GM12878 (cell line): ENCODE data around the gene SLC35F6. TPM values are rescaled to one million over a fixed set of nuclear protein-coding genes. Genes with fewer than 3 reads are reported as not detected.

Source experiments
- ATF2 ChIP-seq: IDR thresholded peaks from 2 replicates; pipeline ENCODE4 v1.6.1; 2012; ENCODE audit warnings: low read length, inconsistent platforms
- ATF3 ChIP-seq: IDR thresholded peaks from 2 replicates; pipeline ENCODE4 v1.6.1; 2011; ENCODE audit warnings: low read depth, mild to moderate bottlenecking, low read length, moderate library complexity, borderline replicate concordance; ENCODE audit errors: extremely low read depth
- ATF7 ChIP-seq: fragments of 450-650 bp; IDR thresholded peaks from 2 replicates; pipeline ENCODE4 v1.6.1; 2016; ENCODE audit warnings: low read depth, mild to moderate bottlenecking
- BRCA1 ChIP-seq: IDR thresholded peaks from 2 replicates; pipeline ENCODE4 v1.6.1; 2011; ENCODE audit warnings: low read depth, low read length, improper control_type of control experiment
- CBX3 ChIP-seq: fragments of 200-600 bp; sonication (generic); IDR thresholded peaks from 2 replicates; pipeline ENCODE4 v1.6.1; 2016; ENCODE audit warnings: low read depth, borderline replicate concordance
- CREM ChIP-seq: IDR thresholded peaks from 2 replicates; pipeline ENCODE4 v1.6.1; 2014; ENCODE audit warnings: antibody characterized with exemption, low read depth
- ESRRA ChIP-seq: IDR thresholded peaks from 2 replicates; pipeline ENCODE4 v1.6.1; 2012; ENCODE audit warnings: mild to moderate bottlenecking, low read length, improper control_type of control experiment
- FOS ChIP-seq: IDR thresholded peaks from 3 replicates; pipeline ENCODE4 v1.6.1; 2011; ENCODE audit warnings: borderline replicate concordance; ENCODE audit not compliant: insufficient read length; ENCODE audit errors: extremely low read depth
- GATAD2B ChIP-seq: fragments of 450-650 bp; conservative IDR thresholded peaks from 2 replicates; pipeline ENCODE4 v1.6.1; 2017; ENCODE audit warnings: low read depth, mild to moderate bottlenecking, moderate library complexity
- MAX ChIP-seq: IDR thresholded peaks from 2 replicates; pipeline ENCODE4 v1.6.1; 2012; ENCODE audit warnings: low read depth, low read length, improper control_type of control experiment
- MLLT1 ChIP-seq: fragments of 450-650 bp; IDR thresholded peaks from 2 replicates; pipeline ENCODE4 v1.6.1; 2016; ENCODE audit warnings: mild to moderate bottlenecking
- MXI1 ChIP-seq: fragments of 150-350 bp; IDR thresholded peaks from 2 replicates; pipeline ENCODE4 v1.6.1; 2011; ENCODE audit warnings: low read depth, mild to moderate bottlenecking, inconsistent platforms, low read length, improper control_type of control experiment
- NBN ChIP-seq: fragments of 450-650 bp; IDR thresholded peaks from 2 replicates; pipeline ENCODE4 v1.6.1; 2016
- RBBP5 ChIP-seq: fragments of 200-600 bp; sonication (generic); conservative IDR thresholded peaks from 2 replicates; pipeline ENCODE4 v1.6.1; 2016
- SPI1 ChIP-seq: IDR thresholded peaks from 2 replicates; pipeline ENCODE4 v1.6.1; 2011; ENCODE audit warnings: low read depth, mild to moderate bottlenecking, low read length, moderate library complexity, borderline replicate concordance; ENCODE audit not compliant: insufficient read depth
- SREBF1 ChIP-seq: IDR thresholded peaks from 2 replicates; pipeline ENCODE4 v1.6.1; 2012; ENCODE audit warnings: mild to moderate bottlenecking, low read length
- SRF ChIP-seq, 2 experiments: IDR thresholded peaks; 2 replicates each; pipeline ENCODE4 v1.6.1; 2011; ENCODE audit warnings: low read depth in 2 of 2, low read length in 2 of 2, mild to moderate bottlenecking in 1 of 2, moderate library complexity in 1 of 2
- YBX1 ChIP-seq: fragments of 450-650 bp; IDR thresholded peaks from 2 replicates; pipeline ENCODE4 v1.6.1; 2016; ENCODE audit warnings: antibody characterized with exemption
- ZBTB4 ChIP-seq: fragments of 450-650 bp; formaldehyde crosslinking; IDR thresholded peaks from 2 replicates; pipeline ENCODE4 v1.4.0; 2022; ENCODE audit warnings: mild to moderate bottlenecking, moderate library complexity
- ZNF207 ChIP-seq: fragments of 450-650 bp; IDR thresholded peaks from 2 replicates; pipeline ENCODE4 v1.6.1; 2014; ENCODE audit warnings: antibody characterized with exemption, mild to moderate bottlenecking, borderline replicate concordance
- polyA plus RNA-seq, 11 experiments: library from polyadenylated mRNA; depleted of rRNA in 4 of 11; unstranded in 6 of 11; stranded (reverse) in 5 of 11; fragments of >200 nt; fragmentation: Nextera tagmentation in 4 of 11; fragmentation: Illumina TruSeq in 1 of 11; extraction: Ambion mirVana in 4 of 11; extraction: Trizol in 1 of 11; gene quantifications; 1 replicate in 1 of 11; 2 replicates in 10 of 11; pipeline versions ENCODE4 v1.2.1 to v1.2.3, GENCODE V29; 2011 to 2016; ENCODE audit warnings: inconsistent platforms in 2 of 11, missing spikeins in 2 of 11, low read depth in 1 of 11
- total RNA-seq, 4 experiments: library from RNA; depleted of rRNA in 3 of 4; stranded (reverse); fragments of >200 nt in 3 of 4; fragmentation: Illumina TruSeq in 1 of 4; extraction: Trizol in 1 of 4; gene quantifications; 2 replicates each; pipeline versions ENCODE4 v1.2.1 to v1.2.3, GENCODE V29; 2013 to 2021
- TF ChIP-seq, protein P1 (sequence below): fragments of 450-650 bp; IDR thresholded peaks from 2 replicates; pipeline ENCODE4 v1.6.1; 2017; ENCODE audit warnings: mild to moderate bottlenecking, low read depth, inconsistent platforms; ENCODE audit not compliant: poor library complexity, severe bottlenecking

SLC35F6 gene
- total and polyA plus RNA-seq, 10 of the 15 experiments (the other 5 are each of a cell fraction or from before 2014, with no cell fraction given): 4.0 to 10.5 (median 8.0) TPM

DNA sequence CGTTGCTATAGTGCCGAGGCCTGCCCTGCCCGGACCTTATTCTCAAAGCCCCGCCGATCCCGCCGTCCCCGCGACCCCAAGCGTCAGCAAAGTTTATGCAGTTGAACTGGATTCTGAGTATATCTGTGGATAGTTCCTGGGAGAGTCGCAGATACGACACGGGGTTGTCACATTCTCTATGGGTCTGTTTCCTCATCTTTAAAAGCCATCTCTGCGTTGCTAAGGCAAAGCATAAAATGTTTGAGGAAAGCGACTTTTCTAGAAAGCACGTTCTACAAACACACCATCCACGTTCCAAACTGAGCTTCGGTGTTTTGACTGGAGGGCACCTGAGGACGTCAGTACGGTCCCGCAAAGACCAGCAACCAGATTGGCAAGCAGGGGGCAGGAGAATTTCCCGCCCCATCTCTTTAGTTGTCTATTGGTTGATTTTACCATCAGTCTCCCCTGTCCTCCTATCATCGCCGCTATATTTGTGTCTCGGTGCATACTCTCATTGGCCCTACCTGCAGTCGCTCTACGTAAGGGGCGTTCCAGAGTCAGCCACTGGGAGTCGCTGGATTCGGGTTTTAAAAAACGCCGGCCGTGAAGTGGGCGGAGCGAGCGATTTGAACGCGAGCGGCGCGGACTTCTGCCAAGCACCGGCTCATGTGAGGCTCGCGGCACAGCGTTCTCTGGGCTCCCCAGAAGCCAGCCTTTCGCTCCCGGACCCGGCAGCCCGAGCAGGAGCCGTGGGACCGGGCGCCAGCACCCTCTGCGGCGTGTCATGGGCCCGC lies 21.5 kb downstream of the SLC35F6 start, which contains the start of gene CENPA (continued):
- TF ChIP-seq MLLT1: 0 out of 2 replicates have a peak, but pooled peaks have one; percentile 21
- TF ChIP-seq FOS: peak; percentile 96
- no peak for TF ChIP-seq YBX1
- TF ChIP-seq SRF (IDR thresholded peaks at IDR 0.05; ENCODE audit: low read depth in 2 of 2, low read length in 2 of 2): no peak
- no peak for TF ChIP-seq ATF2
- peak; percentile 71 for TF ChIP-seq ATF7
- peak; percentile 95 for TF ChIP-seq MXI1
- TF ChIP-seq ATF3: no peak
- peak; percentile 54; the same call in 1 of the 2 replicates for TF ChIP-seq NBN
- TF ChIP-seq CBX3: no peak
- no peak for TF ChIP-seq SREBF1
- TF ChIP-seq ZNF207: 0 out of 2 replicates have a peak, but pooled peaks have one; percentile 54
- peak; percentile 61; the same call in 1 of the 2 replicates for TF ChIP-seq MAX
- no peak for TF ChIP-seq ESRRA
- TF ChIP-seq BRCA1: no peak
- peak; percentile 89 for TF ChIP-seq CREM
- no peak for TF ChIP-seq GATAD2B
- no peak for TF ChIP-seq RBBP5
- no peak for TF ChIP-seq SPI1
- no peak for TF ChIP-seq ZBTB4 (CRISPR knock-in tag)
- TF ChIP-seq, protein P1, sequence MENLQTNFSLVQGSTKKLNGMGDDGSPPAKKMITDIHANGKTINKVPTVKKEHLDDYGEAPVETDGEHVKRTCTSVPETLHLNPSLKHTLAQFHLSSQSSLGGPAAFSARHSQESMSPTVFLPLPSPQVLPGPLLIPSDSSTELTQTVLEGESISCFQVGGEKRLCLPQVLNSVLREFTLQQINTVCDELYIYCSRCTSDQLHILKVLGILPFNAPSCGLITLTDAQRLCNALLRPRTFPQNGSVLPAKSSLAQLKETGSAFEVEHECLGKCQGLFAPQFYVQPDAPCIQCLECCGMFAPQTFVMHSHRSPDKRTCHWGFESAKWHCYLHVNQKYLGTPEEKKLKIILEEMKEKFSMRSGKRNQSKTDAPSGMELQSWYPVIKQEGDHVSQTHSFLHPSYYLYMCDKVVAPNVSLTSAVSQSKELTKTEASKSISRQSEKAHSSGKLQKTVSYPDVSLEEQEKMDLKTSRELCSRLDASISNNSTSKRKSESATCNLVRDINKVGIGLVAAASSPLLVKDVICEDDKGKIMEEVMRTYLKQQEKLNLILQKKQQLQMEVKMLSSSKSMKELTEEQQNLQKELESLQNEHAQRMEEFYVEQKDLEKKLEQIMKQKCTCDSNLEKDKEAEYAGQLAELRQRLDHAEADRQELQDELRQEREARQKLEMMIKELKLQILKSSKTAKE: peak; percentile 94
